ENCODE results near the gene BPIFA3.

Gene BPIFA3

GRCh38 chr20:33191484-33191883 is 25.7 kb upstream of the BPIFA3 start:
- no peak overlapping the region for H3K4me3 ChIP-seq (ENCODE audit: low read depth, low read length)
- no peak for TF ChIP-seq CTCF (IDR thresholded peaks at IDR 0.05; ENCODE audit: borderline replicate concordance, insufficient read depth, low read depth, low read length)

- TF ChIP-seq CTCF (IDR thresholded peaks at IDR 0.05; ENCODE audit: borderline replicate concordance, insufficient read depth, low read depth, low read length): no peak
- no peak overlapping the region for H3K4me3 ChIP-seq (ENCODE audit: low read depth, low read length)
Measured at GRCh38 chr20:33191955-33192354, 25.2 kb upstream of the BPIFA3 start.

GRCh38 chr20:33192912-33193501 is 24.1 kb upstream of the BPIFA3 start:
- no peak overlapping the region for H3K4me3 ChIP-seq (ENCODE audit: low read depth, low read length)
- no peak for TF ChIP-seq CTCF (IDR thresholded peaks at IDR 0.05; ENCODE audit: borderline replicate concordance, insufficient read depth, low read depth, low read length)

- H3K4me3 ChIP-seq (ENCODE audit: low read depth, low read length): no peak overlapping the region
- no peak for TF ChIP-seq CTCF (IDR thresholded peaks at IDR 0.05; ENCODE audit: borderline replicate concordance, insufficient read depth, low read depth, low read length)
Measured at GRCh38 chr20:33199026-33199425, 18.1 kb upstream of the BPIFA3 start.

GRCh38 chr20:33202451-33202850 is 14.7 kb upstream of the BPIFA3 start:
- TF ChIP-seq CTCF (IDR thresholded peaks at IDR 0.05; ENCODE audit: borderline replicate concordance, insufficient read depth, low read depth, low read length): no peak
- H3K4me3 ChIP-seq (ENCODE audit: low read depth, low read length): no peak overlapping the region

GRCh38 chr20:33203444-33203843 is 13.7 kb upstream of the BPIFA3 start:
- H3K4me3 ChIP-seq (ENCODE audit: low read depth, low read length): no peak overlapping the region
- no peak for TF ChIP-seq CTCF (IDR thresholded peaks at IDR 0.05; ENCODE audit: borderline replicate concordance, insufficient read depth, low read depth, low read length)

- no peak for TF ChIP-seq CTCF (IDR thresholded peaks at IDR 0.05; ENCODE audit: borderline replicate concordance, insufficient read depth, low read depth, low read length)
- no peak overlapping the region for H3K4me3 ChIP-seq (ENCODE audit: low read depth, low read length)
Measured at GRCh38 chr20:33209789-33210188, 7.4 kb upstream of the BPIFA3 start.
